Activated T-cell treated with anti-CD3 and anti-CD28 coated beads, Interleukin-2, amount 50 U/mL, for 48 hours (primary cell): ENCODE results near the gene CRYBA2.

Experiments used
- DNase-seq, 2 experiments: peaks; one replicate each; pipeline ENCODE4 v3.0.0-alpha.2; 2020

The CRYBA2 gene

DNA sequence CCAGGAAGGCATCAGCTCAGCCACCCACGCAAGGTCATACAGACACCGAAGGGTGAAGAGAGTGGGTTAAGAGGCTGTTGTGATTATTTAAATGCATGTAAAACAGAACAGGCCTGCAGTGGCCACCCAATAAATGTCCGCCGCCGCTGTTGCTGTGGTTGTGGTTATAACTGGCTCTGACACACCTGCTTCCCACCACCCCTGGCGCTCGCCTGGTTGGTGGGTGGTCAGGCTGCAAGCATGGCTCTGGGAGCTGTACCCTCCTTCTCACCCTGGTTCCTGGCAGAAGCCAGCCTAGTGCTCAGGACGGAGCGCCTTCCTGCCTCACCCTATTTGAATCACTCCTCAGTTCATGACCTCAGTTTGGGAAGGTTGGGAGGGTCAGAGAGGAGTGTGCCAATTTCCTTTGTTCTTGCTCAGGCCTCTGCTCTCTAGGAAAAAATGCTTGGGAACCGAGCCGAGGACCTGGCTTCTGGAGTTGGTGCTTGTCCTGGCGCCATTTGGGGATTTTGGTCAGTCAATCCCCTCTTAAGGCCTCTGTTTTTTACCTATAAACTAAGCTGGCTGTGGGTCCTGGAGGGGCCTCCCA lies 5.3 kb upstream of the CRYBA2 start:
- no peak for DNase-seq

DNA sequence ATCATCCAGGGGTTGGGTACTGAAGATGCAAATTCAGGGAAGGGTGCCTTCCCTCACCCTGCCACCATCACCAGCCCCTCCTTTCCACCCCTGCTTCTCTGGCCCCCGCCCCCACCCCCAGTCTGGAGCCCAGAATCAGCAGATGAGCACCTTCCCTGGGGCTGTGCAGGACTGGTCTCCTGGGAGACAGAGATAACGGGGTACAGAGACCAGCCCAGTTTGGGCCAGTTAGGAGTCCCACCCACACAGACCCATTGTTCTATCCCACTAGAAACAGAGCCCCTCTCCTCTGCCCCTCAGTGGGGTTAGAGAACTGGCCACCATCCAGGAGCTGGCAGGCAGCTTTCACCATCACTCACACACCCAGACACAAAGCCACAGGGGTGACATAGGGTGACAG lies 4.5 kb upstream of the CRYBA2 start:
- no peak for DNase-seq

DNA sequence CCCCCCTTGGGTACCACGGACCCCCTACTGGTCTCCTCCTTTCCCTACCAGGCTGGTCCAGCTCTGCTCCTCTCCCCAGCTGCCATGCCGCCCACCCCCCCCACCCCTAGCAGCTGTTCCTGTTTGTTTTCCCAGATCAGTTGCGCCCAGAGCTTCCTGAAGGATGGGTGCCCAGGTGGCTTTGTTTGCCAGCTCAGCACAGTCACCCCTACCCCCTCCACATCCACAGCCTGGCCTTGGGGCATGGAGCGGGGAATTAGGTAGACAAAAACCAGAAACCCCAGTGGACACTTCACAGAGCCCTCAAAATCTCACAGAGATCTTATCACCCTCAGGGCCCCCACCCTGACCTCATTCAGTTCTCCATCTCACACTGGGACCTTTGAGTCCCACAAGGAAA lies 3.7 kb upstream of the CRYBA2 start:
- DNase-seq: no peak

DNA sequence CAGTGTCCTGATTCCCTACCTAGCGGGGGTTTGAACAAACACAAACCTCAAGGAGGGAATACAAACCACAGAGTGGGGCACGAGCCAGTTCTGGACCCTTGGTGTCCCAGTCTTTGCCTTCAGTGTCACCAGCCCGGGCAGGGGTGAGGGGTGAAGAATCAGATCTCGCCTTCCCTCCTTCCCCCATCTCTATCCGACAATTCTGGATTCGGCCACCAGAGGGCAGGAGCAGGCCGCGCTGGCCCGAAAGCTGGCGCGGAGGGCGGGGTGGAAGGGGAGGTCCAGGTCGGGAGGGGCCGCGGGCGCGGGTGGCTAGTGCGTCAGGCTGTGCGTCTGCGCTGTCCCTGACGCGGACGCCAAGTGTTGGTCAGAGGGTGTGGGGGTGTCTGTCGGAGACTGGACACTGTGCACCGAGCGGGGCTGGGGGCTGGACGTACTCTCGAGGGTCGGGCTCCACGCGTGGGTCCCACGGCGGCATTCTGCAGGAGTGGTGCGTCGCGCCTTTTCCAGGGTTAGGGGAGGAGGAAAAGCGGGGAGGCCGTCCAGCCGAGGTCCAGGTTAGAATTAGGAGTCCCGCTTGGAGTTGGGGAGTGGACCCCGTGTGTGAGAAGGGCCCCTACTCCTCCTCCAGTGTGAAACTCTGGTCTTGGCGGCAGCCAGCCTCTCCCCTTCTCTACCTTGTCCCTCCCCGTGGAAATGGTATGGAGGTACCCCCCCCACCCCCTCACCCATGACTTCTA lies 2.9 kb upstream of the CRYBA2 start:
- peak; percentile 92 to 93 for DNase-seq

DNA sequence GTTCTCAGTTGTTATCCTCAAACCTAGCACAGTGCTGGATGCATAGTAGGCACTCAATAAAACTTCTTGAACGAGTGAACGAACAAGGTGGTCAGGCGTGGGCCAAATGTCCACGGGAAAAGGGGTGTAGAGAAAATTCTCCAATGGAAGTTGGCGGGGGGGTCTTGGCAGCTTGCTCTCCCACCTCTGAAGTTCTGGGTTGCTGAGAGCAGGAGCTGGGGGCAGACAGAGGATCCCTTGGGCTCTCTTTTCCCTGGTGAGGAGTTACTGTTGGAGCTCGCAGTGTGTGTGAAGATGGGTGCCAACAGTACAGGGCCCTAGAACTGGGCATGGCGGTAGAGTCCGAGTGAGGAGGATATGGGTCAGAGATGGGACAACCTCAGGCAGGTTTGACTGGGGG lies 2.3 kb upstream of the CRYBA2 start:
- no peak for DNase-seq

DNA sequence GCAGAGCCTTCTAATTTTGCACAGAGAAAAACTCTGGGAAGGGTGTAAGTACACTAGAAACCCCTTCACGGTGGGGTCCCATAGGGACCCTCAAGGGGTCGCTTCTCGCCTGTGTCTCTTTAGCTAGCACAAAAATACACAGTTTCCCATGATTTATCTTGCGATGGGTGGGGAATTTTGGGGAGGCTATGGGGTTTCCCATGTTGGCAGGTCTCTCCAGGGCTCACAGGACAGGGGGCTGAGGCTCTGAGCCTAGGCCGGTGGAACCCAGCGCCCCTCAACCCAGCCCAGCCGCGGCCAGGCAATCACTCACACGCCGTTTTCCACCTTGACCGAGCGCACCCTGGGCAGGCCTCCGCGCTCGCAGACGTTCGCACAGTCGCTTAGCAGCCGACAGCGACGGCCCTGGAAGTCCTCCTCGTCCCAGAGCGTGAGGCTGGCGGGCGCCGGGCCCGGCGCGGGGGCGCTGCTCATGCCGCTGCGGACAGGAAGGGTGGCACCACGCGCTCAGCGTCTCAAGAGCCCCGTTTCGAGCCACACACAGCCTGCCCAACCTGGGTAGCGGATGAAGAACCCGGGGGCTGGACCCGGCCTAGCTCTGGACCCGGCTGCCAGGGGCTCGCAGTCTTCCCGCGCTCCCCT lies 398 bp downstream of the CRYBA2 start:
- DNase-seq: peak in 1 of 2 experiments; percentile 26

DNA sequence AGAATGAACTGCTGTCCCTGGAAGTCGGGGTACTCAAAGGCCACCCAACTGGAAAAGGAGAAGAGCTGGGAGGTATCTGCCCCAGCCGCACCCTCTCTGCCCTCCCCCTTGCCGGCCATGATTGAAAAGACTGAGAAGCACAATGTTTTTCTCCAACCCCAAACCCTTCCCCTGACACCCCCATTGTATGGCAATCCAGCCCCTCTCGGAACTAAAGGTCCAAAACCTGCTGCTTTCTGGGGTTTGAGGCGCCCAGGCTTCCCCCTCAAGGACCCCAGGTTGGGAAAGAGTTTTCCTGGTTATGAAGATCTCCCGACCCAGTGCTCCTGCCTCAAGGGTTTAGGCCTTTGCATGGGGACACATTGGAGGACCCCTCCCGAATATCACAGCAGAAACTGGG lies 1.0 kb downstream of the CRYBA2 start:
- DNase-seq: no peak

DNA sequence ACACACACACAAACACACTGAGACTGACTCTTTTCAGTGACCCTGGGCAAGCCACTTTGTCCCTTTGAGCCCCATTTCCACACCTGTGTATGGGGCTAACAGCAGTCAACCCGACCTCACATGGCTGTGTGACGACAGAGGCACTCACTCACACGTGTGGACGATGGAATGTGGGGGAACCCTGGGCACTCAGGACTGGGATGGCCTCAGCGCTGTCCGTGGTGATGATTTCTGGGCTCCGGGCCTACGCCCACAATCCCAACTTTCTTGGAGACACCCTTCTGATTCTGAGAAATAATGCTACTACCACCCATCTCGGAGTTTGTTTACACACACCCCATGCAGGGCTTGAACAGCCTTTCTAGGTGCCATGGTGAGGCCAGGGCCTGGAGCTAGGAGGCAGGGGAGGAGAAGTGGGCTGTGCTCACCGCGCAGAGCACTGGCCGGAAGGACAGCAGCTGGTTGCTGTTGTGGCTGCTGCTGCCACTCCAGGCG lies 1.5 kb downstream of the CRYBA2 start:
- no peak for DNase-seq

DNA sequence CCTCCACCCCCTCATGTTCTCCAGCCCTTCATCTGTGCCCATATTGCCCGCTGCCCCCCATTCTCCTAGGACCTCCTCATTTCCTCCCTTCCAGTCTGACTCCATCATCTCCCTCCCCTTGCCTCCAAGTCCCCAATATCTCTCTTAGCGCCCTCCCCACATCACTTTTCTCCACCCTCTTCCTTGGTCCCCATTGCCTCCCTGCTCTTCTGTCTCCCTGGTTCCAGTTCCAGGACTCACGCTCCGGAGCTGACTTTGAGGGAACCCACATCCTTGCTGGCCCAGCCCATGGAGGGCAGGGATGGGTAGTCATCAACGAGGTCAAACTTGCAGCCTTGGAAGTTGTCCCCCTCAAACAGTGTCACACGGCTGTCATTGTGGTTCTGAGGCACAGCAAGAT lies 2.6 kb downstream of the CRYBA2 start:
- DNase-seq: no peak

DNA sequence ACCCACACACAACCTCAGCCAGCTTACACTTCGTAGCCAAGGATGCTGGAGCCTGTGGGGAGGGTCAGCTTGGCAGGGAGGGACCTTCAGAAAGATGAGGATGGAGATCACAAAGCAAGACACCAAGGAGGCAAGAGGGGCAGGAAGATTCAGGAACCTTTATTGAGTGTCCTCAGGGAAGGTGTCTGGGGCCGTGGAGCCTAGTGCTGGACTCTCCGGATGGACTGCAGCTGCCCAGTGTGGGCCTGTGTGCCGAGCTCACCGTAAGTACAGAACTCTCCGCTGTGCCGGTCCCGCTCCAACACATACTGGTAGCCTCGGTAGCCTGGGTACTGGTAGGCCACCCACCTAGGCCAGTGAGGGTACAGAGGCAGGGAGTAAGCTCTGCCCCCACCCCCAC lies 3.2 kb downstream of the CRYBA2 start:
- DNase-seq: no peak

DNA sequence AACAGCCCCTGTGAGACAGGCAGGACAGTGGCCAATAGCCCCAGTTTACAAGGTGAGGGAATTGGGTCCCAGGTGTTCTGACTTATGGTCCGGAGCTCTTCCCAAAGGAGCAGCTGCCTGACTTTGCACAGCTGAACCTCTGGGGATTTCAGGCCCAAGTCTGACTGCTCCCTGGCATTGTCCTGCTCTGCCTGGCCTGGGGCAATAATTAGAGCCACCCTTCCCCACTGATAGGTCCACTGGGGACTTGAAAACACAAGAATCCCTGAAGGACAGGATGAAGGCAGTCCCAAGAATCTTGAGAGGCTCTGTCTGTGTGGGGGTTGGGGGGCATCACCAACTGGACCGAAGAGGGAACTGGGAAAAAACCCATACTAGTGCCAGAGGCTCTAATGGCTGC lies 4.6 kb downstream of the CRYBA2 start:
- no peak for DNase-seq

DNA sequence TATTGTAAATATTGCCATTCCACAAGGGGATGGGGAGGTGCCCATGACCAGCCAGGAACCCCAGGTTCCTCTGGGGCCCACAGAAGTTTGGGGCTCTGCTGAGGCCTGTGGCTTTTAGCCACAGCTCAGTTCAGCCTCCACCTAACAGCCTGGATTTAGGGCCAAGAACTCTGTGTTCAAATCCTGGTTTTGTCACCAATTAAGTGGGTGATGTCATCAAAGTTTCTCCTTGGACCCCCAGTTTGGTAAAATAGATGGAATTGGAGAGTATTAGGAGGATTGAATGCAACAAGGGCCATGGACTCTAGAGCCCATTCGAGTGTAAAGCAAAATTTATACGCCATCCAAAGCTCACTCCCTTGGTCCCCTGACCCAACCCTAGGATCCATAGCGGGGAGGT lies 5.1 kb downstream of the CRYBA2 start:
- no peak for DNase-seq

DNA sequence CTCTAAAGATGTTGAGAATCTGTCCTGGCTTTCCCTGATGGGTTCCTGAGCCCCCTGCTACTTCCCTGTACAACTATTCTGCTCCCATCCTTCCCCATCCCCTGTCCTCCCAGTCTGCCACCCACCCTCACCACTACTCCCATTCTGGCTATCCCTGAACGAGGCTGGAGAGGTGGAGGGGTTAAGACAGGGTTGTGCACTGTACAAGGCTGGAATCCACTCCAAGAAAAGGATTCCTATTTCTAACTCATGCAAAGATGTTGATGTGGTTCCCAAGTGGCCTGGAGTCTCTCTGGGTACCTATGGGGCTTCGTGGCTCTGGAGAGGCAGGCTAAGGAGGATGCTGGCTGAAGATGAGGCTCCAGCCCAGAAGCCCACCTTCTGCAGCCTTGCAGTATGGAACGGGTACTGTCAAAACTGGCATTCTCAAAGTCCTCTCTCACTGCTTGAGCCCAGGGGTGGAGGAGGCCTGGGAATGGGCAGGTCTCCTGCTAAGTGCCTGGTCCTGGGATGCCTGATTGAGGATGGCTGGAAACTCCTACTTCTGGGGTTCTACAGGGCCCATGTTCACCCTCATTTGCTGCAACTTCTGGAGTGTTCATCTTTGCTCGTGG lies 7.0 kb downstream of the CRYBA2 start:
- no peak for DNase-seq

DNA sequence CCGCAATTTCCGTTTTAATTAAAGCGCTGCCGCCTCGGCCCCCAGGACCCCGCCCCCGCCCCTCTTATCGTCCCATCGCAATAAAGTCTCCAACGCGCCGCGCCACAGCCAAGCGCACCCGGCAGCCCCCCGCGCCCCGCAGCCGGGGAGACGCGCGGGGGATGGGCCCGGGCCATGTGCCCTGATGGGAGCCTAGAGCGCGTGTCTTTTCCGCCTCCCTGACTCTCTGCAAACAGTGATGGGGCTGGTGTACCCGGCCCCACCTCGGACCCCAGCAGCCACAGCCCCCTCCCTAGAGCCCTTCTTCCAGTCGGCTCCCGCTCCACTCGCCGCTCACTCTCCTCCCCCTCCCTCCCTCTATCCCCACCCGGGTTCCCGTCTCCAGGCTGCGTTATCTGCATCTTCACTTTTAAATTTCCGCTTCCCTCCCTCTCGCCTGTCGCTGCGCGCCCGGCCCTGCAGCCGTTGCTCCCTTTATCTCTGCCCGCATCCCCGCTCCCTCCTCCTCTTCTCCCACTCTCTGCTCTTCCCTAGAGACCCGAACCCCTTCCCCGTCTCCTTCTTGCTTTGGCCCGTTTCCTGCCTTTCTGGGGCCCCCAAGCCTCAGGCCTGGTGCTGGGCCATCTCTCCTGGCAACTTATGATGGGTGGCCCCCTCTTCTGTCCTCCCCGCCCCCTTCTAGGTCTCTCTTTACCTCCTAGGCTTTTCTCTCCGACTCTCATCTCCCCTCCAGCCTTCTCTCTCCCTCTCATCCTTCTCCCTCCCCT lies 7.7 kb downstream of the CRYBA2 start:
- no peak for DNase-seq

DNA sequence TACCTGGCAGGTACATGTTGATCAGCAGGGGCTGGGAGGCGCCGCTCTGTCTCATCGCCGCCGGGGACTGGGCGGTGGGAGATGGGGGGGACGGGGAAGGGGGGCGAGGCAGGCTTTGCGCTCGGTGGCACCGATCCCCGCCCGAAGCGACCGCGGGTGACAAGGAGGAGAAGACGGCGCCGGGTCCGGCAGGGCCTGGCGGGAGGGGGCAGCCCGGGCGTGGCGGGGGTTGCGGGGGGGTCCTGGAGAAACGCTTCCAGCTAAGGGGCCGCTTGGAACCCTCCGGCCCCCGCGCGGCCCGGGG lies 8.2 kb downstream of the CRYBA2 start, which contains the start of gene FEV:
TSS of gene FEV (minus strand) at position 164 of the 304 bp plus-strand sequence. CDS start at position 55, 109 bp downstream.
- no peak for DNase-seq

DNA sequence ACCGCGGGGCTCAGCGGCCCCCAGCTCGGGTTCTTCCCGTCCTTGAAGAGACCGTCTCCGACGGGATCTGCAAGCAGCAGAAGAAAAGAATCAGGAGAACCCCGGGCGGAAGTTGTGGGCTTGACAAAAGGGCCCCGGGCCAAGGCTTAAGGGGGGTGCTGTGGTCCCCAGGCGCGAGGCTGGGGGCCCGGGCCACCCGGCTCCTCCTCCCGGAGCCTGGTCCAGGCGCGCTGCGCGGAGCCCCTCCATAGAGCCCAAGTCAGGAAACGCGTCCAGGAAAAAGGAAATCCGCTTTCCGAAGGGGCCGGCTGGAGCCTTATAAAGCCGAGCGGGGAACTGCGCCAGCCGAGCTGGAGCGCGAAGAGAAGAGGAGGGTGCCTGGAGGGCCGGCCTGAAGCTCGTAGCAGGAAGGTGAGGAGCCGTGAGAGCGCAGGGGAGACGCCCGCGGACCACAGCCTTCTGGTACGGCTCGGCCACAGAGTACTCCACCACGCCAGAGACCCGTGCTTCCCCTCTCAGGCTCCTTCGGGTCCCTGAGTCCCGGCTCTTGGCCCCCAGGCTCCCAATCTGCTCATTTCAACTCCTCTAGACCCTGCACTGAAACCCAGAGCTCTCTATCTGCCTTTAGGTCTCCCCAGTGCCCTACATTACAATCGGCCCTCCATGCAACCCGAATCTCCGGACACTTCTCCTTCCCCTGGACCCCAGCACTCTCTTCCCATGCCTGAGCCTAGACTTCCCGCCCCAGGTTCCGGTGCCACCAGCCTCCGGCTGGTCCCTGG lies 8.8 kb downstream of the CRYBA2 start:
- DNase-seq: peak in 1 of 2 experiments; percentile 35

DNA sequence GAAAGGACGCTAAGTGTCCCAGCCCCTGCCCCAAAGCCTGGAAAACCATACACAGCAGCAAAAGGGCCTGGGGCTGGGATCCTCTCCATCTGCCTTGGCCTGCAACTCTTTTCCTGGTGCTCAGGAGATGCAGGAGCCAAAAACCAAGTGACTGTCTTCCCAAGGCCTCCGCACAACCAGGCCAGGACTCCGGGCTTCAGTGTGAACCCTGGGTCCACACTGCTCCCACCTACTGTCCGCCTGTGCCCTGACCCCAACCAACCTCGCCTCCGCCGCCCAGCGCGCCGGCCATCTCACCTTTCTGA lies 9.3 kb downstream of the CRYBA2 start:
- no peak for DNase-seq

DNA sequence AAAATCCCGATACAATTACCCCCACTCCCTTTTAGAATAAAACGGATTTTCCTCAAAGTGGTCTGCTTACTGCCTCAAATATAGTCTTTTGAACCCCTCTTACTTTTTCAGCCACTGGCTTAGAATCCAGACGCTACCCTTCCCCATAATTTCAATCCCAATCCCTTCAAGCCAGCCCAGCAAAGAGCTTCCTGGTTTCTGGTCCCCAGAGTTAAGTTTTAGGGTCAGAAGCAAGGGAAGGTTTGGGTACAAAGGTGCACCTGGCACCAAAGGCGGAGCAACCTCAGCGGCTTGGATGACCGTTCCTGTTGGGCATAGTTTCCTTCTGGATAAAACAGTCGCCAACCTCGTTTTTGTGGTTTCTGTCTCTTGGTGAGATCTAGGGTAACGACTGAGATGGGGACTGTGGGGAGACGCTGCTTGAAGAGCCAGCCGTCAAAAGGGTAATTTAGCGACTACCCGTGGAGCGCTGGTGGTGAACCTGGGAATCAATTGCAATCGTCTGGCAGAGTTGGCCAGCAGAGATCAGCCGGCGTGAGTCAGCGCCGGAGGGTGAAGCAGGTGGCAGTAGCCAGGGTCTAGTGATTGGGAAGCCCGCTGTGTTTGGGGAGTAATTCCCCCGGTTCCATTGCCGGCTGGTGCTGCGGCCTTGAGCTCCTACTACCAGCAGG lies 9.8 kb downstream of the CRYBA2 start:
- peak in 1 of 2 experiments; percentile 33 for DNase-seq

DNA sequence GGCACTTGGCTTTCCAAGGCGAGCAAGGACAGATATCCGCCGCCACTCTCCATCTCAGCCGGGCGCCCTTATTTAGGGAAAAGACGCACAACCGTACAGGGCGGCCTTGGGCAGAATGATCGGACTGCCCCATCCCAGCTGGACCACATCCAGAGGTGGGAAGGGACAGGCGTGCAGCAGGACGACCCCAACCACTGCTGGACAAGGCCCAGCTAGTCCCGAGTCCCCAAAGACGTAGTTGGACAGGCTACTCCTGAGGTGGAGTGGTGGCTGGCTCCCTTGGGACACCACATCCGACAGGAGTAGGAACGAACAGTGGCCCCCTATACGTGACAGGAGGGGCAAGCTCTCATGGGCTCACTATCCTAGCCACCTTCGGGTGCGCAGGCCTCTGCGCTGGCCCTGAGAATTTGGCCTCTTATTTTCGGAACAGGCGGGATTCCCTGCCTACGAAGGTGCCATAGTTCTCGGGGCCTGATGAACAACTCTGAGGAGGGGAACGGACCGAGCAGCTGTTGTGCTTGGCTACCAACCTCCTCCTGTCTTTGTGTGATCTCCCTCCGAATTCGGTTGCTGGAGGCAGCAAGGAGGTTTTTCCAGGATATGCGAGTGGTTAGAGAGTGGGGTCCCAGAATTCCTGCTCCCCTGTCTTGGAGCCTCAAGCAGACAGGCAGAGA lies 10.5 kb downstream of the CRYBA2 start:
- peak in 1 of 2 experiments; percentile 34 for DNase-seq

DNA sequence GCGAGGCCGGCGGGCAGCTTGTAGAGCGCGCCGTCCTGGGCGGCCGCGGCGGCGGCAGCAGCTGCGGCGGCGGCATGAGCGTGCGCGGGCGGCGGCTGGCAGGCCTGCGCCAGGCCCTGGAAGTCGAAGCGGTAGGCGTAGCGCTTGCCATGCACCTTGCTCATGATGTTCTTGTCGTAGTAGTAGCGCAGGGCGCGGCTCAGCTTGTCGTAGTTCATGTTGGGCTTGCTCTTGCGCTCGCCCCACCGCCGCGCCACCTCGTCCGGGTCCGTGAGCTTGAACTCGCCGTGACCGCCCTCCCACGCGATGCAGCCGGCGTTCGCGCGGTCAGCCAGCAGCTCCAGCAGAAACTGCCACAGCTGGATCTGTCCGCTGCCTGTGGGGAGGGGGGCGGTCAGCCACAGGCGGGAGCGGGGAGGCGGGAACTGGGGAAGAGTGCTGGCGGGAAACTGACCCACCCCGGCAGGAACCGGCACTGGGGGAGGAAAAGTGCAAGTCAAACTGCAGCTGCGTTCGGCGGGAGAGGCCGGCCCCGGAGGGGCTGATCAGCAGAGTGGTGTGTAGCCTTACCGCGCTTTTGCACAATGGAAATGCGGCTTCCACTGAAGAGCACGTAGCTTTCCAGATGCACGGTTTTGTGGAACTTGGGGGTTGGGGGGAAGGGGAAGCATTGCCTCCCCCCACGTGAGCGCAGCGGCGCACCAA lies 11.2 kb downstream of the CRYBA2 start:
- peak in 1 of 2 experiments; percentile 59 for DNase-seq
